Activated CD4-positive, alpha-beta T cell treated with anti-CD3 and anti-CD28 coated beads, Interleukin-2, amount 50 U/mL, for 24 hours (primary cell): ENCODE measurements around the gene CBX4.
A peak's percentile ranks its signal among the peaks of the same experiment; 100 is the strongest.

Experiments used
- DNase-seq, 2 donors: peaks; one replicate each; pipeline ENCODE4 v3.0.0-alpha.2; 2020; ENCODE audit warnings: low read depth in 1 of 2, low spot score in 1 of 2

The CBX4 gene

DNA sequence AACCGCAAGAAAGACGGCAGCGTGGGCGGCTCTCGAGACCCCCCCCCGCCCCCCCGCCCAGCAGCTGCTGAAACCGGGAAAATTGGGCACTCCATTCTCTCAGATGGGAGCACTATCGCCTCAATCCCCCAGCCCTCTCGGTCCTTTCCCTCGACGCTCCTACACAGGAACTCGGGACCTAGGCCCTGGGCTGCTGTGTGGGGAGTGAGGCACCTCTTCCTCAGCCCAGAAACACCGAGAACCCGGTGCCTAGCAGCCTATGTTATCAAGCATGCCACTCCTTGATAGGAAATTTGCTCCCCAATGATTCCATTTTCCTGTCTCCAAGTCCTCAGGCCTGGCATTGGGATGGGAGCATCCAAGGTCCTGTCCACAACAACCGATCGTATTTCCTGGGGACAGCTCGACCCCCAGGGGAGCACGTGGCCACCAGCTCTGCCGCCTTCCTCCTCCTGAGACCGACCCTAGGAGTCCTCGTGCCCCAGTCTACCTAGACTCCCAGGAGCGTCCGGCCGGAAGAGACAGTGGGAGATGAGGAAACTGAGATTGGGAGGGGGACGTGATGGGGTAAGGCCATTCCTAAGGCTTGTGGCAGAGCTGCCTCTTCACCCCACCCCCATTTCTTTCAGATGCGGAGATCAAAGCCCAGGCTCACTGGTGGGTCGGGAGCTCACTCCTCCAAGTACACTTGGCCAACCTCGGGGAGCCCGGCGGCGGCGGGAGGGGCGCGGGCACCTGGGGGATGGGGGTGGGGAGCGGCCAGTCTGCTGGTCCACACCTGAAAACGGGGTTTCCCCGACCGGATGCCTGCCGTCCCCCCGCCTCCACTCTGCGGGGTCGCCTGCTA, 24.9 kb downstream of the CBX4 start:
- DNase-seq = no peak

DNA sequence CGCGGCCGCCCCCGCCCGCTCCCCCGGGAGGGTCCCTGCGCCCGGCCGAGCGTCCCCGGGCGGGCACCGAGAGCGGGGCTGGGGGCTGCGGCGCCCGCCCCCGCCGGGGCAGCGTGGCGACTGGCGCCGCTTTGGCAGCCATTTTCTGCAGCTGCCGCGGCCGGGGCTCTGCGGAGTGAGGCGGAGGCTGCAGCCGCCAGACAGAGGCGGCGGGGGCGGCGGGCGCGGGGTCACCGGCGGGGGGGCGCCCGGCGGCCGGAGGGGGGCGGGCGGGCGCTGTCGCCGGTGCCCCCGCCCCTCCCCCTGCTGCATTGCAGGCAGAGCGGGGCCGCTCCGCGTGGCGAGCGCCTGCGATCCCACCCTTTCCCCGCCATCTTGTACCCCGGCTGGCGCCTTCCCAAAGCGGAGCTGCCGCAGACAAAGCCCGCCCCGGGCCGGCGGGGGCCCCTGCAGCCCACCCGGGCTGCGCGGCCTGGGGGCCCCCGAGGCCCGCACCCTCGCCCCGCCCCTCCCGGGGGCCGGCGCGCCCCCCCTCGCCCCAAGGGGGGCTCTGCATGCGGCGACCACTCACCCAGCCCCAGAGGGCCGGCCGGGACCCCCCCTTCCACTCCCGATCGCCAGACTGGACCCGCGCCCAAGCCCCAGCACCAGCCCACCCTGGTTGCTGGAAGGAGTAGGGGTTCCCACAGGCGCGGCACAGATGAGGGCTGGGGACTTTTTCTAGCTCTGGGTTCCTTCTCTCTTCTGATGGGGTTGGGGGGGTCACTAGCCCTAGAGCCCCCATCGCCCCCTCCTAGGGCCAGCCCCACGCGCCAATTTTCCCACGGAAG, 25.7 kb downstream of the CBX4 start:
- no peak for DNase-seq

DNA sequence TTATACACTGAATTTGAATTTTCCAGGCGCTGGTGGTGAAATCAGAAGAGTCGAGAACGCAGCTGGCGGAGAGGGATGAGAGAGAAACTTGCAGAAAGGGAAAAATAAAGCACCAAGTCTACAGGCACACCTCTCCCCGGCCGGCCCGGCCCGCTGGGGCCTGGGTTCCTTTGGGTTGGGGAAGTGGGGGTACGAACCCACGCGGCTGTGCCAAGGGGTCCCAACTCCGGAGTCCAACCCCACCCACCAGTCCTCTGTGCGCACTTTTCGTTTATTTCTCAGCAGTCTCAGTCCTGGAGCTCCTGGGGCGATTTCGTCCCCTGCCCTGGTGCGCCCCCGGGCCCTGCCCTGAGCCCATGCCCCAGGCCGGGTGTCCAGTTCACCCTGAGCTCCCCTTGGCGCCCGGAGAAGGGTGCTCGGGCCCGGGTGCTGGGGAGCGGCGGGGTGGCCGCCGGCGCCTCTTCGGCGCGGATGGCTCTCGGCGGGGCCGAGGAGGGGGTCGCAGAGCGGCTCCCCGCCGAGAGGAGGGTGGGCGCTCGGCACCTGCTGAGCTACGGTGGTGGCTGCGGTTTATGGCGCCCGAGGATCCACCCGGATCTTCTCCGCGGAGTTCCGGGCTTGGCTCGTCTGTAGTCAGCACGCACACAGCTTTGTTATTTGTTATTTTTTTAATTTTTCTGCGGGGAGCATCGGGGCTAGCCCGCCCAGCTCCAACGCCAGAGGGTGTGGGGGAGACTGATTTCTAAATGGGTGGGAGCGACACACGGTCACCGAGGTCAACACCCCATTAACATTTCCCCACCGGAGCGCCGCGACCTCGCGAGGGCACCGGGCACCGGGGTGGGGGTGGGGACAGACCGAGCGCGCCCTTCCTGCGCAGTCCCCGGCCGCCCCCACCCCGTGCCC, 26.6 kb downstream of the CBX4 start:
- no peak for DNase-seq

DNA sequence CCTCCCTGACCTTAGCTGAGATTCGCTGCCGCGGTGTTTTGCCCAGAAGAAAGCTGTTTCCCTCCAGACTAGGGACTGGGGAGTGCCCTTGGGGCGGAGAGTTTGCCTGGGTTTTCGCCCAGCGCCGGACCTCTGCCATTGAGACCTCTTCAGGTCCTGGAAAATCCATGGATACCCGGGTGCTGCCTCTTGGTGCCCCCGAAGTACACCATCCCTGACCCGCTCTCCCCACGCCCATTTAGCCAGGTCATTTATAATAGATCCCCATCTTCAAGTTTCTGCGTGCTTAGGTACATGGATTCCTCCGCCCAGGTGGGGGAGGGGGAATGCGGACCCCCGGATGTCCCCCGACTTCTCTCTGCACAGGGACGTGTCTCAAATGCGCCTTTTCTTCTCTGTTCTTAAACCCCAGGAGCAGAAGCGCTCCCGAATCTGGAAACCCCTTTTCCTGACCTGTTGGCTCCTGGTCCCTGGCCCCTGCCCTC, 27.3 kb downstream of the CBX4 start:
- DNase-seq = no peak

DNA sequence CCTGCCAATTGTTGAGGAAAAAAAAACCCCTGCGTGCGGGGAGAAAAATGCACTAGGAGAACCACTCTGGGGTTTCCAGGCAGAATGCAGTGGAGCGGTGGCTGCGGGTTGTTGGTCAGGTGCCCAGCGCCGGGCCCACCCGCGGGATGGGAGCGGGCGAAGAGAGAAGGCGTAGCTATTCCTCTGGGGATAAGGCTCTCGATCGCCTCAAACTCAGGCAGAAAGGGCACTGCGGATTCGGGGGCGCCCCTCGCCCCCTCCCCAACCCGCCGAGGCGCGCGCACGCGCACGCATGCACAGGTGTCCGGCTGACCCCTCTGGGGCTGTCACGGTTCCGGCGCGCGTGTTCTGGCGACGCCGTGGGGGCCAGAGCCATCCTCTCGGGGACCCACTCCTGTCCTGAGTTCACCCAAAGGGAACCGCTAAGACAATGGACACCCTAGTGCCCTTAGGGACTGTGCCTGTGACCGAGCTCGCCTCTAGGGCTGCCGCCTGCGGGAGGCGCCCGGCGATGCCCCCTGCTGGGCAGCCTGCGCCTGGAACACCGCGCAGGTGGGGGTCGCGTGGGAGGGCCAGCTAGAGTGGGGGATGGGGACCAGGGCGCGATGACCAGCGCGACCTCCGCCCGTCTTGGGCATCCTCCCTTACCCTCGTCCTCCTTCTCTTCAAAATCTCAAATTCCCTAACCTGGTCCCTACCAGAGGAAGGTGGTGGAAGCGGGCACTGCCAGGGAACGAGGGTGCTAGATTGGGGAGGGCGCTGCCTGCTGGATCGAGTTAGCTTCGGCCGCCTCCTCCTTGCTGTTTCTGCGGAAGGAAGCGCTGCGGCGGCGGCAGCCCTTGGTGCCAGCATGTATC, 28.0 kb downstream of the CBX4 start:
- no peak for DNase-seq

DNA sequence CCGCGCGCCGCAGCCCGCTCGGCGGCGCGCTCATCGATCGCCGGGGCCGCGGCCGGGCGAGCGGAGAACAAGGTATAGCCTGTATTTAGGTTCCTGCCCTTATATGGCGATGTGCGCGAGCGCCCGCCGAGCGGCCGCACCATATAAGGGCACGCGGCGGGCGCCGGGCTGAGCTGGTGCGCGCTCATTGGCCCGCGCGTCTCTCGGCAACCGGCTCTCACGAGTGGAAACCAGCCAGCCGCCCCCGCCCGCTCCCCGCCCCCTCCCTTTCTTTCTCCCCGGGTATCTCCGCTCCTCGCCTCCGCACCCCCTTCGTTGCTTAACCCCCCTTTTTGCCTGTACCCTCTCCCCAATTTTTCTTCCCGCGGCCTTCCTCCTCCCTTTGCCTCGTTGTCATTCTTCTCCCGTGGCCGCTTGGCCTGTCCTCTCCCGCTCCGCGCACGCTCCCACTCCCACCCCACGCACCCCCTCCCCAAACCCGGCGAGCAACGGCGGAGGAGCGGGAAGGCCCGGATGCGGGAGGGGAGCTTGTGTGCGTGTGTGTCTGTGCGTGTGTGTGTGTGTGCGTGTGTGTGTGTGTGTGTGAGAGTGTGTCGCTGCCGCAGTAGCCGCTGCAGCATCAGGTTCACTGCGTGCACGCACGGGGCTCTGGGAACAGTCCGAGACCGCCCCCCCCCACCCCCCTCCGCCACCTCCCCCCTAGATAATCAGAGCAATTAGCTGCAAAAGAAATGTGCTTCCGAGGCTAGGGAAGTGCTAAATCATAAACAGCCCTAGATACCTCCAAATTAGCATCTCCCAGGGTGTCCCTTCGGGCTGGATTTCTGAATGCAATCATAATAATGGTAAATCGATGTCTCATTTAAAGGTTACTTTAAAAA, 28.9 kb downstream of the CBX4 start:
- DNase-seq = peak; percentile 51 to 65

DNA sequence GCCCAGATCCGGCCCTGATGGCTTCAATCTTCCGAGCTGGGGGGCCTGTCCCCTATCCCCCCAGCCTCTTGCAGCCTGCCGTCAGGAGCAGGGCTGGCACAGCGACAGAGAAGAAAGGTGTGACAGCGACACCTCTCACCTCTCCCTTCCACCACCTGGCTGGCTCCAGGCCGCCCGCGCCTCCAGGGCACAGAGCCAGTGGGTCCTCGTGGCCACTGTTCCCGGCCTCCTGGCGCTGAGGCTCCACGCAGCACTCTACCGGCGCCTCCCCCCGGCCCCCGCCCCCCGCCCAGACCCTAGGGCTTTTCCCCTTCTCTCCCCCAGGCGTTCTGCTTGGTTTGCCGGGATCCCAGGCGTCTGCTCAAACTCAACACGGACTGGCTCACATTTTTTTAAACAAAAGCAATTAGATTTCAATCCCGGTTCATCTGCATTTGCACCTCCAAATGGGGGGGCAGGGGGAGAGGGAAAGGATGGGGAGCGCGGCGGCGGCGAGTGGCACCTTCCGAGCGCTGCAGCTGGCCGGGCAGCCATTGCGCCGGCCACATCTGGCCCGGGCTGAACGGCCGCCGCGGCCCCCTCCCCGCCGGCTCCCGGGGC, 29.6 kb downstream of the CBX4 start:
- DNase-seq = no peak

DNA sequence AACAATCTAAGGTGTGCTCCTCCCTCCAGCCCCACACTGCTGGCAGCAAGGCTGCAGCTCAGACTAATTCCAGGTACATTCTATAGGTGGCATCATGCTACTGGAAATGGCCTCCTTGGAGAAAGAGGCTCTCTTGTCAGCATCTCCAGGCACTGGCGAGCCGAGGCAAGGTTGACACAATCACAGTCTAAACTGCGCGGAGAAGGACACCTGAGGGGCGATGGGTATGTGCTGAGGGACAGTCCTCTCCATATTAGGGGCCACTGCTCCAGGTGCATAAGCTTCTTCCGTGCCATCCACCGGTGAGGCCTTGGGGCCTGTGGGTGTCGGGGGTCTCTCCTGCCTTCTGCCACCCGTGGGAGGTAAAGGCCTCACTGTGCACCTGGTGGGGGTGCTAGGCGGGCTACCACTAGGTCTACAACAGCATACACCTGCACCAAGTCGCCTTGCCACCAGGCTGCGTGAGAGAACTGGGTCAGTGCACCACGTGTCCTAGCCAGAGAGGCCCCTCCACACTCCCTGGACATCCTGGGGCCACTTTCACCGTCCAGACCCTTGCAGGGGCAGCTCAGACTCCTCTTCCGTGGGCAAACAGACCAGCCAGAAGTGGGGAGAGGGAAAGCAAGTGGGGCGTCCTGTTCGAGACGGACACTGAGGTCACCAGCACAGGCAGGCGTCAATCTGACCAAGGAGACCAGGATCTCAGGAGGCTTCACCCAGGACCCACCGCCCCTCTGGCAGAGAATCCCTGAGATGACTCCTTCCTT, 30.3 kb downstream of the CBX4 start:
- no peak for DNase-seq

DNA sequence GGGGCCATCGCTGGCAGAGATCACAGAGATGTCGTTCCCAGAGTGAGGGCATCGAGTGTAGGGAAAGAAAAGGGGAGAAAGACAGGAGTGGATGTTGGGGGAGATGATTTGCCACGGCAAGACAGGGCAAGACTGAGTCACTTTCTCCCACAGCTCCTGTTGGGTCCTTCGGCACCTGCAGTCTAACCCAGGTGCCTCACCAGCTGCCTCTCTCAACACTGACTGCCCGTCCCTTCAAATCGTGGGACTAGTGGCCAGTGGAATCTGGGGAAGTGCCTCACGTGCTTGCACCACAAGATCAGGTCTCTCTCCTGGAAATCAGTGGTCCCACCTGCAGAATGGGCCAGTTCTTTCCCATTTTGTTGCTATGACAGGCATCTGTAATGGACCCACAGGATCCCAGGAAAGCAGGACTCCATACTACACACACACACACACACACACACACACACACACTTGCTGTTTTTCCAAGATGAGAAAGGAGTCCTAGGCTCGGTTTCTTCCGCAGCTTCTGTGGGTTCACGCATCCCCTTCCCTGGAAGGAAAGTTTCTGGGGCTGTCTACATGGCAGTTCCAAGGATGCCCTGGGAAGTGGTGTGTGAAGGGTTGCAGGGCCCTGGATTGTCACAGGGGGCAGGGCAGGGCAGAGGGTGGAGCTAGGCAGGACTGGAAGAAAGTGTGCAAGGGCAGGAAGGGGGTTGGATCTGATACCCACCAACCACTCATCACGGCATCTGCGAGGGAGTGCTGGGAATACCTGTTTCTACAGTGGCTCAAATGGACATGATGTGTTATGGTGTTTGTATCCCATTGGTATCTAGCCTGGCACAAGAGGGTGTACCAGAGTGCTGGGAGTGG, 32.1 kb downstream of the CBX4 start:
- DNase-seq = no peak

DNA sequence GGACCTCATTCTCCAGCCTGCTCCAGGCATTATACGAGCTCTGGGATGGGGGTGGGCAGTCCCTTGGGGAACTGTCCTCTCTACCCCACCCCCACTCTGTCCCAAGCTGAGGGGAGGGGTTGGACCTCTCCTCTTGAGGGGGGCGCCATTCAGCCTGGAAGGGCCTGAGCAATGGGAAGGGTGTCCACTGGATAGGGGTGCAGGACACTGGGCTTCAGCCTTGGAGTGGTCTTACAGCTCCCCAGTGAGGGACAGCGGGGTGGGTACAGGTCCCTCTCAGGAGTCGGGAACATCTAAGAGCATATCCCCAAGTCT, 32.8 kb downstream of the CBX4 start:
- DNase-seq = no peak

DNA sequence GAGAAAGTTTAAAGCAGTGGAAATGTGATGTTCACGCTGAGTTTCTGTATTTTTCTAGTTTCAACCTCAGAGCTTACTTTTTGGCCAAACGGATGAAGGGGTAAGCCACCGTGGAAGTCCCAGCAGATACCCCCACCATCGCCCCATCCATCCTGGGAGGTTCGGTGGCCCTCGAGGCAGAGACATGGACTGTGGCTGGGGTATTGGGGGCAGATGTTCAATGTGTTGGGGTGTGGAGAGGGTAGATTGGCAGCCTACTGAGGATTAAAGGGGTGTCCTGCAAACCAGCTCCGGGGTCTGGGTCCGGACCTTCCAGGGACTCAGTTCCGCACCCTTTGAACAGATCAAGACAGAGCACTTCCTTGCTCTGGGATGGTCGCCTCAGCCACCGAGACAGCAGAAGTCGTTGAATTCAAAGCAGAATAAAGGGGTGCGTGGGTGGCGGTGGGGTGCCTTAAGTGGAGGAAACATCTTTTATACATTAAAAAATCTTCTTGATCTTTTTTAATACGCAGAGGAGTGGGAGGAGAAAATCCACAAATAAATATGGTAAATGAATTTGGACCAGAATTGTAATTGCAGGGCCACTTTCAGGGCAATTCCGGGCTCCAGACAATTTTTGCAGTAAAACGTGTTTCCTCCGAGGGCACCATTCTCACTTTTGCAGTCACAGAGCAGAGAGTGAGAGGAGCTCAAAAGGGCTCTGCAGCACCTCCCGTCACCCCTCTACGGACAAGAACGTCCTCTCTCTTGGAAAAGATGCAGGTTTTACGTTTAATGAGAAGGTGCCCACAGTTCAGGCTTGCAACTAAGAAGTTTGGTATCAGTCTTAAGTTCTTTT, 34.2 kb downstream of the CBX4 start:
- no peak for DNase-seq

DNA sequence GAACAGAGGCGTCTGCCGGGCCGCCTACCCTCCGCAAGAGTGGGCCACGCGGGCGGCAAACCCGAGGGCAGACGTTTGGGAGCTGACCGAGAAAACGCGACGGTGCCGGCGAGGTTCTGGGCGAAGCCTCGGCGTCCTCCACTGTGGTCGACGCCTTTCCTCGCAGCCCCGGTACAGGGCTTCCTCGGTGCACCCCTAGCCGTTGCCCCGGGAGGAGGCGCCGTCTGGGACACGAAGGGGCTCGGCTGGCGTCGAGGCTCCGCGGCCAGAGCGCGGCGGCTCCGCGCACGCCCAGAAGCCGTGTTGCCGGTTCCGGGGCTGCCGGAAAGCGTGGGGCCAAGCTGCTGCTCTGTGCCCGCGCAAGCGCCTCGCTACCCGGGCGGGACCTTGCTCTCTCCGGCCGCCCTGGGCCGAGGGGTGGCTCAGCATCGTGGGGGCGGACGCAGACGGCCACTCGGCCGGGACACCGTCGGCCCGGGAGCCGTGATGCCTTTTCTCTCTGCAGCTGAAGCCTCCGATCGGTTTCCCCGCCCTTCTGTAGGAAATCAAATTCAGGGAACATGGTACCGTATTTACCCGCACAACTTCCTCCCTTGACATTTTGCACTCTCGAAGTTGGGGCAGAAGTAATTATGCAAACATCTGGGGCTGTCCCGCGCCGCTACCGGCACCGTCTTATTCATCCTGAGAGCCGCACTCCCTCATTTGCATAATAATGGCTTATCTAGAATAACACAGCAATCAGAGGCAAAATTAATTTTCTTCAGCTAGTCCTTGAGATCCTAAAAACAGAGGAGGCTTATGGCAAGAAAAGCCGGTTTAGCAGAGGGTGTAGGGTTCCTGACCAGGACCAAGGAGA, 35.0 kb downstream of the CBX4 start:
- DNase-seq = peak; percentile 48 to 81

DNA sequence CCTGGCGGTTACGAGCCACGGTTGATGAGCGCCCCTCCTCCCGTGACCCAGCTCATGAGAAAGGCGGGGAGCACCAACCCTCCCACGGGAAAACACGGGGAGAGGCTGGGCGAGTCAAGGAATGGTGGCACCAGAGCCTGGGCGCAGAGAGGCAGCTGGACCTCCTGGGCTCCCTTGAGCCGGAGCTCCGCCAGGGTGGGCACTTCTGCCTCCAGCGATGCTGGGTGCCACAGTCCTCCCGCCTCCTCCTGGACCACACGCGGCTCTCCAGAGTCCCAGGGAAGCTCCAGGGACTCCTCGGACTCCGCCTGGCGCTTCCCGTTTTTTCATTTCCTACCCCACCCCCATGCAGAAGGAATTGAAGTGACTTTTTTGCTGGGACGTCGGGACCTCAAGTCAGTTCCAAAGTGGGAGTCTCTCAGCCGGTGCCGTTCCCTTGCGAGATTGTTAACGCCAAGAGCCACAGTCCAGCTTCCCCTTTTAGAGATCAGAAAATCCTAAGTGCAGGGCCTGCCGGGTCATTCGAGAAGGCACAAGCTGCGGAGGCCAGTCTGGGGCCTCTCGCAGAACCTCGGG, 35.7 kb downstream of the CBX4 start:
- DNase-seq = no peak

DNA sequence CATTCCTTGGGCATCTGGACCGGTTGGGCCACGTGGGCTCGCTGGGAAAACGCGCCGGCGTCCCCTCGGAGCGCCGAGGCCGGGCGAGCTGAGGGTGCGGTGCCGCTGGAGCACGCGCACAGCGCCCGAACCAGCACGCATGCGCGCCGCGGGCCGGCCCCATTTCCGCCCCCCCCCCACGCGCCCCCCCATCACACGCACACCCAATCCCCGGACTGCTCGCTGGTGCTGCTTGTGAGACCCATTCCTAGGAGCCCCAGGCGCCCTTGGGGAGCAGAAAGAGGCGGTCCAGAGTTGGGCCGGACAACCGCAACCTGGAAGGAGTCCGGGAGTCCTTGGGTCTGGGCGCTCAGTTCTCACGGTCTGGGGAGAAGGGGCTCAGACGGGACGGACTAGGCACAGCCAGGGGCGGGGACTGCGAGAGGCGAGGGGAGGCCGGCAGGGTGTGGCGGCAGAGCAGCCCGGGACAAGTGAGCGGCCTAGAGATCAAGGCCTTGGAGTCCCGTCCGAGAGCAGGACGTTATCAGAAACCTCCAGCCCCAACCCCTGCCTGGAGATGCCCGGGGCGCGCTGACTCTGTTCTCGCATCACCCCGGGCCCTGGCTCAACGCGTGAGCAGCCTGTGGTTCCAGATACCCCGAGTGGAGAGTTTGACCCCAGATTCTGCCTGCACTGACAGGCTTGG, 36.4 kb downstream of the CBX4 start:
- DNase-seq = no peak
